SK-N-SH treated with all-trans-retinoic acid at 6 μM for 48 hours (cell line): ENCODE data around the gene SMYD3.

ENCODE experiments used
- ATAC-seq: fragments of 200-7000 bp; cut with Tn5 transposase; 3 replicates; pipeline ENCODE4 v1.9.1; 2020; ENCODE audit warnings: mild to moderate bottlenecking, moderate library complexity
- ARNTL ChIP-seq: fragments of 450-650 bp; formaldehyde crosslinking; IDR thresholded peaks from 2 replicates; pipeline ENCODE4 v1.5.0; 2020; ENCODE audit warnings: low read depth, mild to moderate bottlenecking, moderate library complexity, borderline replicate concordance
- BACH2 ChIP-seq: fragments of 250-450 bp; sonication (Bioruptor Pico); IDR thresholded peaks from 2 replicates; pipeline ENCODE4 v1.9.0; 2021; ENCODE audit warnings: mild to moderate bottlenecking, borderline replicate concordance
- CSRNP3 ChIP-seq: fragments of 250-450 bp; sonication (Bioruptor Pico); IDR thresholded peaks from 2 replicates; pipeline ENCODE4 v1.5.1; 2021; ENCODE audit warnings: mild to moderate bottlenecking, moderate library complexity
- ESRRG ChIP-seq: fragments of 250-450 bp; sonication (Bioruptor Pico); IDR thresholded peaks from 2 replicates; pipeline ENCODE4 v1.6.1; 2021; ENCODE audit warnings: mild to moderate bottlenecking
- GLIS3 ChIP-seq: fragments of 250-450 bp; sonication (Bioruptor Pico); IDR thresholded peaks from 2 replicates; pipeline ENCODE4 v1.5.0; 2020; ENCODE audit warnings: mild to moderate bottlenecking, moderate library complexity
- ISL1 ChIP-seq: fragments of 250-450 bp; sonication (Bioruptor Pico); IDR thresholded peaks from 2 replicates; pipeline ENCODE4 v2.1.2; 2022; ENCODE audit warnings: mild to moderate bottlenecking, moderate library complexity
- OSR1 ChIP-seq: fragments of 250-450 bp; sonication (Bioruptor Pico); IDR thresholded peaks from 2 replicates; pipeline ENCODE4 v1.8.0; 2022; ENCODE audit warnings: moderate library complexity, mild to moderate bottlenecking, inconsistent platforms
- PPARA ChIP-seq: fragments of 250-450 bp; sonication (Bioruptor Pico); IDR thresholded peaks from 2 replicates; pipeline ENCODE4 v1.5.0; 2020; ENCODE audit warnings: mild to moderate bottlenecking, borderline replicate concordance
- RARB ChIP-seq: fragments of 250-450 bp; sonication (Bioruptor Pico); IDR thresholded peaks from 2 replicates; pipeline ENCODE4 v1.8.0; 2021; ENCODE audit warnings: mild to moderate bottlenecking, moderate library complexity
- TCF4 ChIP-seq: fragments of 250-450 bp; sonication (Bioruptor Pico); IDR thresholded peaks from 2 replicates; pipeline ENCODE4 v1.8.0; 2021; ENCODE audit warnings: mild to moderate bottlenecking, moderate library complexity, borderline replicate concordance
- TOX ChIP-seq: fragments of 250-450 bp; sonication (Bioruptor Pico); IDR thresholded peaks from 2 replicates; pipeline ENCODE4 v1.8.0; 2021; ENCODE audit warnings: mild to moderate bottlenecking, moderate library complexity, borderline replicate concordance
- ZC3H10 ChIP-seq: fragments of 250-450 bp; sonication (Bioruptor Pico); IDR thresholded peaks from 2 replicates; pipeline ENCODE4 v1.5.1; 2021; ENCODE audit warnings: mild to moderate bottlenecking, moderate library complexity
- ZFP3 ChIP-seq: fragments of 250-450 bp; sonication (Bioruptor Pico); IDR thresholded peaks from 2 replicates; pipeline ENCODE4 v1.5.0; 2020; ENCODE audit warnings: mild to moderate bottlenecking, moderate library complexity
- ZFP30 ChIP-seq: fragments of 450-650 bp; formaldehyde crosslinking; IDR thresholded peaks from 2 replicates; pipeline ENCODE4 v1.5.0; 2022; ENCODE audit warnings: mild to moderate bottlenecking, moderate library complexity
- ZNF70 ChIP-seq: fragments of 450-650 bp; formaldehyde crosslinking; IDR thresholded peaks from 2 replicates; pipeline ENCODE4 v1.5.0; 2020; ENCODE audit warnings: mild to moderate bottlenecking, moderate library complexity
- ZNF8 ChIP-seq: fragments of 450-650 bp; formaldehyde crosslinking; IDR thresholded peaks from 2 replicates; pipeline ENCODE4 v1.5.0; 2020; ENCODE audit warnings: mild to moderate bottlenecking, moderate library complexity
- TF ChIP-seq, protein P1 (sequence below): fragments of 250-450 bp; sonication (Bioruptor Pico); IDR thresholded peaks from 2 replicates; pipeline ENCODE4 v1.8.0; 2020; ENCODE audit warnings: mild to moderate bottlenecking, moderate library complexity, borderline replicate concordance
- TF ChIP-seq, protein P2 (sequence below): fragments of 250-450 bp; sonication (Bioruptor Pico); IDR thresholded peaks from 2 replicates; pipeline ENCODE4 v1.5.0; 2020; ENCODE audit warnings: mild to moderate bottlenecking, moderate library complexity
- TF ChIP-seq, protein P3 (sequence below): fragments of 250-450 bp; sonication (Bioruptor Pico); IDR thresholded peaks from 2 replicates; pipeline ENCODE4 v1.8.0; 2021; ENCODE audit warnings: low read depth, mild to moderate bottlenecking, moderate library complexity, borderline replicate concordance
- TF ChIP-seq, protein P4 (sequence below): fragments of 250-450 bp; sonication (Bioruptor Pico); IDR thresholded peaks from 2 replicates; pipeline ENCODE4 v1.5.1; 2020; ENCODE audit warnings: low read depth, mild to moderate bottlenecking, moderate library complexity

SMYD3 gene

DNA sequence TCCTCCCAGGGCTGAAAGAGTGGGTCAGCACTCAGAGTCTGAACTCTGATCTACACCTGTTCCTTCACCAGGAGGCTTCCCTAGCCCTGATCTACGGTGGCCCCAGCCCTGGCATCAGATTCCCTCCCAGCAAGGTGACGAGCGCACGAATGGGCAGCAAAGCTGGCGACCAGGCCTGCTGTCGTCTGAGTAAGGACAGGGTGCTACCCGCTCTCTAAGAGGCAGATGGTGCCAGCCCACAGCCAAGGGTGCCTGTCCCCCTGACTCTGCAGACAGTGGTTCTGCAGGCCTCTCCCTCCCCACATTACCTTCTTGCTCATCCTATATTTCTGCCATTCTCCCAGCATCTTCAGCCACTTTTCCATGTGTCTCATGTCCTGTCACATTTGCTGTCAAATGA, 10.3 kb upstream of the SMYD3 start (continued):
- TF ChIP-seq, protein P1, sequence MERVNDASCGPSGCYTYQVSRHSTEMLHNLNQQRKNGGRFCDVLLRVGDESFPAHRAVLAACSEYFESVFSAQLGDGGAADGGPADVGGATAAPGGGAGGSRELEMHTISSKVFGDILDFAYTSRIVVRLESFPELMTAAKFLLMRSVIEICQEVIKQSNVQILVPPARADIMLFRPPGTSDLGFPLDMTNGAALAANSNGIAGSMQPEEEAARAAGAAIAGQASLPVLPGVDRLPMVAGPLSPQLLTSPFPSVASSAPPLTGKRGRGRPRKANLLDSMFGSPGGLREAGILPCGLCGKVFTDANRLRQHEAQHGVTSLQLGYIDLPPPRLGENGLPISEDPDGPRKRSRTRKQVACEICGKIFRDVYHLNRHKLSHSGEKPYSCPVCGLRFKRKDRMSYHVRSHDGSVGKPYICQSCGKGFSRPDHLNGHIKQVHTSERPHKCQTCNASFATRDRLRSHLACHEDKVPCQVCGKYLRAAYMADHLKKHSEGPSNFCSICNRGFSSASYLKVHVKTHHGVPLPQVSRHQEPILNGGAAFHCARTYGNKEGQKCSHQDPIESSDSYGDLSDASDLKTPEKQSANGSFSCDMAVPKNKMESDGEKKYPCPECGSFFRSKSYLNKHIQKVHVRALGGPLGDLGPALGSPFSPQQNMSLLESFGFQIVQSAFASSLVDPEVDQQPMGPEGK (CRISPR knock-in tag): no peak
- TF ChIP-seq ZC3H10 (CRISPR knock-in tag): no peak

- TF ChIP-seq OSR1 (CRISPR knock-in tag): no peak
- no peak for TF ChIP-seq RARB (CRISPR knock-in tag)
- no peak for TF ChIP-seq CSRNP3
- TF ChIP-seq PPARA: no peak
- no peak for TF ChIP-seq ARNTL (CRISPR knock-in tag)
- no peak for TF ChIP-seq ZNF8 (CRISPR knock-in tag)
- TF ChIP-seq, protein P2, sequence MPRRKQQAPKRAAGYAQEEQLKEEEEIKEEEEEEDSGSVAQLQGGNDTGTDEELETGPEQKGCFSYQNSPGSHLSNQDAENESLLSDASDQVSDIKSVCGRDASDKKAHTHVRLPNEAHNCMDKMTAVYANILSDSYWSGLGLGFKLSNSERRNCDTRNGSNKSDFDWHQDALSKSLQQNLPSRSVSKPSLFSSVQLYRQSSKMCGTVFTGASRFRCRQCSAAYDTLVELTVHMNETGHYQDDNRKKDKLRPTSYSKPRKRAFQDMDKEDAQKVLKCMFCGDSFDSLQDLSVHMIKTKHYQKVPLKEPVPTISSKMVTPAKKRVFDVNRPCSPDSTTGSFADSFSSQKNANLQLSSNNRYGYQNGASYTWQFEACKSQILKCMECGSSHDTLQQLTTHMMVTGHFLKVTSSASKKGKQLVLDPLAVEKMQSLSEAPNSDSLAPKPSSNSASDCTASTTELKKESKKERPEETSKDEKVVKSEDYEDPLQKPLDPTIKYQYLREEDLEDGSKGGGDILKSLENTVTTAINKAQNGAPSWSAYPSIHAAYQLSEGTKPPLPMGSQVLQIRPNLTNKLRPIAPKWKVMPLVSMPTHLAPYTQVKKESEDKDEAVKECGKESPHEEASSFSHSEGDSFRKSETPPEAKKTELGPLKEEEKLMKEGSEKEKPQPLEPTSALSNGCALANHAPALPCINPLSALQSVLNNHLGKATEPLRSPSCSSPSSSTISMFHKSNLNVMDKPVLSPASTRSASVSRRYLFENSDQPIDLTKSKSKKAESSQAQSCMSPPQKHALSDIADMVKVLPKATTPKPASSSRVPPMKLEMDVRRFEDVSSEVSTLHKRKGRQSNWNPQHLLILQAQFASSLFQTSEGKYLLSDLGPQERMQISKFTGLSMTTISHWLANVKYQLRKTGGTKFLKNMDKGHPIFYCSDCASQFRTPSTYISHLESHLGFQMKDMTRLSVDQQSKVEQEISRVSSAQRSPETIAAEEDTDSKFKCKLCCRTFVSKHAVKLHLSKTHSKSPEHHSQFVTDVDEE: no peak
- TF ChIP-seq ISL1 (CRISPR knock-in tag): no peak
- no peak for TF ChIP-seq TCF4
- TF ChIP-seq GLIS3 (CRISPR knock-in tag): no peak
- TF ChIP-seq, protein P3, sequence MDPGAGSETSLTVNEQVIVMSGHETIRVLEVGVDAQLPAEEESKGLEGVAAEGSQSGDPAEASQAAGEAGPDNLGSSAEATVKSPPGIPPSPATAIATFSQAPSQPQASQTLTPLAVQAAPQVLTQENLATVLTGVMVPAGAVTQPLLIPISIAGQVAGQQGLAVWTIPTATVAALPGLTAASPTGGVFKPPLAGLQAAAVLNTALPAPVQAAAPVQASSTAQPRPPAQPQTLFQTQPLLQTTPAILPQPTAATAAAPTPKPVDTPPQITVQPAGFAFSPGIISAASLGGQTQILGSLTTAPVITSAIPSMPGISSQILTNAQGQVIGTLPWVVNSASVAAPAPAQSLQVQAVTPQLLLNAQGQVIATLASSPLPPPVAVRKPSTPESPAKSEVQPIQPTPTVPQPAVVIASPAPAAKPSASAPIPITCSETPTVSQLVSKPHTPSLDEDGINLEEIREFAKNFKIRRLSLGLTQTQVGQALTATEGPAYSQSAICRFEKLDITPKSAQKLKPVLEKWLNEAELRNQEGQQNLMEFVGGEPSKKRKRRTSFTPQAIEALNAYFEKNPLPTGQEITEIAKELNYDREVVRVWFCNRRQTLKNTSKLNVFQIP (CRISPR knock-in tag): no peak
- no peak for TF ChIP-seq ZFP3 (CRISPR knock-in tag)
- TF ChIP-seq, protein P4, sequence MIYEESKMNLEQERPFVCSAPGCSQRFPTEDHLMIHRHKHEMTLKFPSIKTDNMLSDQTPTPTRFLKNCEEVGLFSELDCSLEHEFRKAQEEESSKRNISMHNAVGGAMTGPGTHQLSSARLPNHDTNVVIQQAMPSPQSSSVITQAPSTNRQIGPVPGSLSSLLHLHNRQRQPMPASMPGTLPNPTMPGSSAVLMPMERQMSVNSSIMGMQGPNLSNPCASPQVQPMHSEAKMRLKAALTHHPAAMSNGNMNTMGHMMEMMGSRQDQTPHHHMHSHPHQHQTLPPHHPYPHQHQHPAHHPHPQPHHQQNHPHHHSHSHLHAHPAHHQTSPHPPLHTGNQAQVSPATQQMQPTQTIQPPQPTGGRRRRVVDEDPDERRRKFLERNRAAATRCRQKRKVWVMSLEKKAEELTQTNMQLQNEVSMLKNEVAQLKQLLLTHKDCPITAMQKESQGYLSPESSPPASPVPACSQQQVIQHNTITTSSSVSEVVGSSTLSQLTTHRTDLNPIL: no peak
- TF ChIP-seq TOX (CRISPR knock-in tag): no peak
- no peak for TF ChIP-seq ZNF70
- TF ChIP-seq ZFP30: no peak
- no peak for ATAC-seq
Observed at GRCh38 chr1:246516126-246516525, 9.0 kb upstream of the SMYD3 start.

DNA sequence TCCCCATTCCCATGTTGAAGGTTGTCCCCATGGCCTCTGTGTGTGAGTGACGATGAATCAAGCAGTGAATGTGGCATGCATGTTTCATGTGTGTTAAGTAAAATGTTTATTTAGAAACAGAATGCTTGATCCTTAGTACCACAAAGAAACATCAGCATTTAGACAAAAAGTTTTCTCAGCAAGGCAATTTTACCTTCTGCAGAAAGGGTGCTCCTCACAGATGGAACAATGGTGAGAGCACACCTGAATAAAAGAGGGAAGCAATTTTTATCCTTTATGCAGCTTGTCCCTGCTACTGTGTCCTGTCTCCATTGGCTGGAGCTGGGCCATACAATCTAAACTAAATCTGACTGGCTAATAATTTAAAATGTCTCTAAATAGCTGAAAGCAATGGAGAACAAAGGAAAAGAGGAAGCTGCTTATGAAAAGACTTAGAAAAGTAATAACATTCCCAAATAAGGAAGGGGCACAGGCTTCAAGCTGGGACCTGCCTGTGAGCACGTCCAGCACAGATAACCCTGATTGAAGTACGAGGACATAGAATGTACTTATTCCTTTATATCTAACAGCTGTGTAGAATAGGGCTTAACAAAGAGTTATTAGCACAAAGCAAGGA, 8.4 kb upstream of the SMYD3 start:
- no peak for TF ChIP-seq BACH2 (CRISPR knock-in tag)
- TF ChIP-seq ESRRG: no peak
- TF ChIP-seq, protein P4: no peak
- TF ChIP-seq OSR1 (CRISPR knock-in tag): peak; percentile 64; the same call in 1 of the 2 replicates
- TF ChIP-seq, protein P3 (CRISPR knock-in tag): peak; percentile 40; the same call in 1 of the 2 replicates
- no peak for TF ChIP-seq CSRNP3
- ATAC-seq: no peak
